Peyer's patch (tissue), 4 donors: ENCODE measurements around the gene EPB41L4A. TPM values are rescaled to one million over a fixed set of nuclear protein-coding genes. Genes with fewer than 3 reads are reported as not detected.

Source experiments
- DNase-seq, 3 donors: peaks; one replicate each; pipeline ENCODE4 v3.0.0-alpha.2; 2017 to 2019
- H3K27ac ChIP-seq, 4 donors: fragments of 200-600 bp; sonication (generic); one replicate each; pipeline ENCODE4 v1.5.1; 2016 to 2019
- H3K27me3 ChIP-seq, 2 donors: fragments of 200-600 bp; sonication (generic); one replicate each; pipeline ENCODE4 v1.5.1; 2019
- H3K36me3 ChIP-seq, 3 donors: fragments of 200-600 bp; sonication (generic); one replicate each; pipeline ENCODE4 v1.5.1; 2016 to 2019
- H3K4me1 ChIP-seq, 4 donors: fragments of 200-600 bp; sonication (generic); one replicate each; pipeline ENCODE4 v1.5.1; 2016 to 2019
- H3K4me3 ChIP-seq, 4 donors: fragments of 200-600 bp; sonication (generic); 1 replicate in 3 of 4; 2 replicates in 1 of 4; pipeline ENCODE4 v1.5.1; 2016 to 2019; ENCODE audit warnings: mild to moderate bottlenecking in 1 of 4
- H3K9me3 ChIP-seq, 4 donors: fragments of 200-600 bp; sonication (generic); one replicate each; pipeline ENCODE4 v1.5.1; 2016 to 2019; ENCODE audit warnings: mild to moderate bottlenecking in 1 of 4
- POLR2A ChIP-seq, 2 donors: fragments of 450-650 bp; IDR thresholded peaks; one replicate each; pipeline ENCODE4 v1.5.1; 2017; ENCODE audit warnings: antibody characterized with exemption in 2 of 2, mild to moderate bottlenecking in 2 of 2, moderate library complexity in 2 of 2
- total RNA-seq, 4 donors: library from RNA; depleted of rRNA; stranded (reverse); fragments of >200 nt; gene quantifications; one replicate each; pipeline ENCODE4 v1.1.0, GENCODE V29; 2016
- TF ChIP-seq, protein P1 (sequence below), 6 experiments: fragments of 450-650 bp in 4 of 6; fragments of 200-600 bp in 2 of 6; sonication (generic) in 1 of 6; IDR thresholded peaks; one replicate each; pipeline ENCODE4 v1.5.1; 2017 to 2019; ENCODE audit warnings: antibody characterized with exemption in 6 of 6, mild to moderate bottlenecking in 3 of 6, moderate library complexity in 1 of 6

Gene EPB41L4A
- total RNA-seq, 4 donors from 2014 or later: 3.3 to 28.9 (median 9.0) TPM

DNA sequence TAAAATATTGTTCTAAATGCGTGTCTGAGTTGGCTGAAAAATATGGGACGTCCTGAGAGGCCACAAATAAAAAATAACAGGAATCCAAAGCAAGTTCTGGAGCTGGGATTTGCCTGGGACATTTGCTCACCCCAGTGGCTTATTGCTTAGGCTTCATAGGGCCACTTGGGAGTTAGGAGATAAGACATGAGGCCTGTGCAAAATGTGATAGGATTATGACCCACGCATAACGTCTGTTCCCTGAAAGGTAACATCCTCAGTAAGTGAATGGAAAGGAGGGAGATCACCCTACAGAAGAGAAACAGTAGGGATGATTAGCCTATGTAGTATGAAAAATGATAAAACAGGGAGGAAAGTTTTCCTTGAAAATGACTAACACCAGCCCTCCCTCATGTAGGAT, 269.4 kb downstream of the EPB41L4A start:
- Histone ChIP-seq H3K4me1 (no peaks in the 10 kb centered on the region), H3K27me3 (no peaks in the 10 kb centered on the region), H3K4me3 (no peak overlapping the region), H3K9me3 (no peaks in the 10 kb centered on the region), H3K27ac (no peak overlapping the region), H3K36me3 (no peaks in the 10 kb centered on the region)
- TF ChIP-seq, protein P1, sequence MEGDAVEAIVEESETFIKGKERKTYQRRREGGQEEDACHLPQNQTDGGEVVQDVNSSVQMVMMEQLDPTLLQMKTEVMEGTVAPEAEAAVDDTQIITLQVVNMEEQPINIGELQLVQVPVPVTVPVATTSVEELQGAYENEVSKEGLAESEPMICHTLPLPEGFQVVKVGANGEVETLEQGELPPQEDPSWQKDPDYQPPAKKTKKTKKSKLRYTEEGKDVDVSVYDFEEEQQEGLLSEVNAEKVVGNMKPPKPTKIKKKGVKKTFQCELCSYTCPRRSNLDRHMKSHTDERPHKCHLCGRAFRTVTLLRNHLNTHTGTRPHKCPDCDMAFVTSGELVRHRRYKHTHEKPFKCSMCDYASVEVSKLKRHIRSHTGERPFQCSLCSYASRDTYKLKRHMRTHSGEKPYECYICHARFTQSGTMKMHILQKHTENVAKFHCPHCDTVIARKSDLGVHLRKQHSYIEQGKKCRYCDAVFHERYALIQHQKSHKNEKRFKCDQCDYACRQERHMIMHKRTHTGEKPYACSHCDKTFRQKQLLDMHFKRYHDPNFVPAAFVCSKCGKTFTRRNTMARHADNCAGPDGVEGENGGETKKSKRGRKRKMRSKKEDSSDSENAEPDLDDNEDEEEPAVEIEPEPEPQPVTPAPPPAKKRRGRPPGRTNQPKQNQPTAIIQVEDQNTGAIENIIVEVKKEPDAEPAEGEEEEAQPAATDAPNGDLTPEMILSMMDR (IDR thresholded peaks at IDR 0.05): no peak
- DNase-seq: no peak

DNA sequence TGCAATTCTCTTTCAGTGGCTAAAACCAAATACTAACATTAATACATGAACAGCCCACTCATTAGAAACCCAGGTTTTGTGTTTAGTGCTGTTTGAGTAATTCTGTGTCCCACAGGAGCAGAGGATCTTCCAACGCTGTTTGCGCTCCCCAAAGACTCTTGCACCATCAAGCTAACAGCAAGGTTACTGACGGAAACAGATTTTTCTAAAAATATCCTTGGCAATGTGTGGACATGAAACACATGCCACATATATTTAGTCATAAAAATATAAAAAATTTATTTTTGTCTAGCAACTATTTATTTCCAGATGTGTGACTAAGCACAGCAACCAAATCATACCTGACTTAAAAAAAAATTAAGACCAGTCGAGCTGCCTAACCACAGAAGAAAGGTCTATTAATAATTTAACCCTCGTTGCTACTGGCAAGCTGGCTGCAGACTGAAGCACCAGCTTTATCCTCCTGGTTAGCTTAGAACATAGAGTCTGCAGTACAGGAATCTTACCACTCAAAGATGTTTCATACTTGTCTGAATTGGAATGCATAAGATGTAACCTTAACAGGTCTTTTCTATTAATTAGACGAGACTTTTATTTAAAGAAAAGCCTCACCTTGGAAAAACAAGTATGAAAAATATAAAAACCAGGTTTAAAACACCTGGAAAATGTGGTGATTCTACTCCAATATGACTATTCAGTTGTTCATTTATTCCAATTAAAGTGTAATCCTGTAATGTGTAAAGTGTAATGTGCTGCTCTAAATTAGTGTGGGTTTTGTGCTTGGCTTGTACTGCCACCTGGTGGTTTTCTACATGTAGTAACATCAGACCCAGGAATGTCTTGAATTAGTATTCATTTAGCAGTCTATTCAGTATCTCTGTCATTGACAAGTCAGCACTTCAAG, 272.5 kb downstream of the EPB41L4A start:
- peak in 2 of 3 donors; percentile 34 to 83 for DNase-seq
- Histone ChIP-seq H3K36me3 (no peaks in the 10 kb centered on the region), H3K9me3 (no peaks in the 10 kb centered on the region), H3K27ac (no peak overlapping the region), H3K4me1 (no peaks in the 10 kb centered on the region), H3K4me3 (no peak overlapping the region), H3K27me3 (no peaks in the 10 kb centered on the region)
- no peak for TF ChIP-seq POLR2A (IDR thresholded peaks at IDR 0.05)
- TF ChIP-seq, protein P1 (IDR thresholded peaks at IDR 0.05): peak; percentile 50 to 93 (median 89)

DNA sequence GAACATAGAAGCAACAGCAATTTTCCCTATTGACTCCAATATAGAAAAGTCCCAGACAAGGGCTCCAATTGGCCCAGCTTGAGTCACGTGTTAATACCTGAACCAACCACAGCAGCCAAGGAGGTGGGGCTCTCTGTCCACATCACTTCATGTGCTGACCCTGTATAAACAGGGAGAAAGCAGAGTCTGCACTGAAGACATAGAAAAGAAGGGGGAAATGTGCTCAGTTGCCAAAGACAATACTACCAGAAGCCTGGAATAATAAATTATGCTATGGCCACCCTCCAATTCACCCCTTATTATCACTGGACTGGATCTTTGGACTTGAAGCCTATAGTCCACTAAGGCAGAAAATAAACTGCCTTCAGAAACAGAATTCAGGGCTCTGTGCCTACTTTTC, 275.4 kb downstream of the EPB41L4A start:
- Histone ChIP-seq H3K27me3 (no peaks in the 10 kb centered on the region), H3K4me3 (no peak overlapping the region), H3K27ac (no peak overlapping the region), H3K36me3 (no peaks in the 10 kb centered on the region), H3K9me3 (no peaks in the 10 kb centered on the region), H3K4me1 (no peaks in the 10 kb centered on the region)
- TF ChIP-seq, protein P1 (IDR thresholded peaks at IDR 0.05): no peak
- TF ChIP-seq POLR2A (IDR thresholded peaks at IDR 0.05): no peak
- DNase-seq: no peak

DNA sequence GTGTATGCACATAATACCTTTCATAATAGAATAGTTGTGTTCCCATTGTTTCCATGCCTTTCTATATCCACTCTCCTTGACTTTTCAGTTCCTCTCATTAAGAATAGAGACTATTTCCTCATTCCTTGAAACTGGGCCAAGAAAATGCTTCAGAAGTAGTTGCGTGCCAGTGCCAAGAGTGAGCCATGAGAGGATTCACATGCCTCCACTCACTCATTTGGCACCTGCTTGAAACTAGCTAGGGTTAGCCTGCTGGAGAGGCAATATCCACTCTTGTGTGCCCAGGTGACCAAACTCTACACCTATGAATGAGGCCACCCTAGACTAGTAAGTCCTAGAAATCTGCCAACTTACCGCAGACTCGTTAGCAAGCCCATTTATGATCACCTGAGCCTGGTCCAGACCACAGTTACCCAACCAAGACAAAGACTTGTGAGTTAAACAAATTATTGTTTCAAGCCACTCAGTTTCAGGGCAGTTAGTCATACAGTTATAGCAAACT, 276.3 kb downstream of the EPB41L4A start:
- Histone ChIP-seq H3K27me3 (no peaks in the 10 kb centered on the region), H3K4me1 (no peaks in the 10 kb centered on the region), H3K4me3 (no peak overlapping the region), H3K27ac (no peak overlapping the region), H3K36me3 (no peaks in the 10 kb centered on the region), H3K9me3 (no peaks in the 10 kb centered on the region)
- TF ChIP-seq, protein P1 (IDR thresholded peaks at IDR 0.05): no peak
- no peak for TF ChIP-seq POLR2A (IDR thresholded peaks at IDR 0.05)
- no peak for DNase-seq

DNA sequence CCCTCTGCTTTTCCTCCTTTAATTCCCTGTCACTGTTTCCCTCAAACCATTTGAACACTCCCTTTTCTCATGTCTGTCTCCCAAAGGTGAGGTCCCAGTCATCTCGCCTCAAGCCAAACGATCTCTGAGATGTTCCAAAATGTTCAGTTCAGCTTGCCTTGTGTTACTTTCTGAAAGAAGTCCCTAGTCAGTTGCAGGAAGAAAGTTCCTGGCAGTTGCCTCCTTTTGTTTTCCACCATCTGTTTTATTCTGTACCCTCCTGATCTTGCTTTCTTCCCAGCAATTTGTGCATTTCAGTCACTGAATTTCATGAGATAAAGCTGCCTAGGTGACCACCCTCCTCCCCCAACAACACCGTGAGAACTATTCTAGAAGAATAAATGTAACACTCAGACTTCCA, 277.5 kb downstream of the EPB41L4A start:
- Histone ChIP-seq H3K27ac (no peak overlapping the region), H3K9me3 (no peaks in the 10 kb centered on the region), H3K27me3 (no peaks in the 10 kb centered on the region), H3K36me3 (no peaks in the 10 kb centered on the region), H3K4me3 (no peak overlapping the region), H3K4me1 (no peaks in the 10 kb centered on the region)
- no peak for DNase-seq
- TF ChIP-seq POLR2A (IDR thresholded peaks at IDR 0.05): no peak
- TF ChIP-seq, protein P1 (IDR thresholded peaks at IDR 0.05): no peak
